HG03457 (cell line): ENCODE results near the gene KLF15.

ENCODE experiments used
- ATAC-seq: cut with Tn5 transposase; IDR thresholded peaks from one replicate; pipeline ENCODE4 v1.9.1; 2021; ENCODE audit warnings: moderate number of reproducible peaks; ENCODE audit not compliant: unreplicated experiment

KLF15 gene

DNA sequence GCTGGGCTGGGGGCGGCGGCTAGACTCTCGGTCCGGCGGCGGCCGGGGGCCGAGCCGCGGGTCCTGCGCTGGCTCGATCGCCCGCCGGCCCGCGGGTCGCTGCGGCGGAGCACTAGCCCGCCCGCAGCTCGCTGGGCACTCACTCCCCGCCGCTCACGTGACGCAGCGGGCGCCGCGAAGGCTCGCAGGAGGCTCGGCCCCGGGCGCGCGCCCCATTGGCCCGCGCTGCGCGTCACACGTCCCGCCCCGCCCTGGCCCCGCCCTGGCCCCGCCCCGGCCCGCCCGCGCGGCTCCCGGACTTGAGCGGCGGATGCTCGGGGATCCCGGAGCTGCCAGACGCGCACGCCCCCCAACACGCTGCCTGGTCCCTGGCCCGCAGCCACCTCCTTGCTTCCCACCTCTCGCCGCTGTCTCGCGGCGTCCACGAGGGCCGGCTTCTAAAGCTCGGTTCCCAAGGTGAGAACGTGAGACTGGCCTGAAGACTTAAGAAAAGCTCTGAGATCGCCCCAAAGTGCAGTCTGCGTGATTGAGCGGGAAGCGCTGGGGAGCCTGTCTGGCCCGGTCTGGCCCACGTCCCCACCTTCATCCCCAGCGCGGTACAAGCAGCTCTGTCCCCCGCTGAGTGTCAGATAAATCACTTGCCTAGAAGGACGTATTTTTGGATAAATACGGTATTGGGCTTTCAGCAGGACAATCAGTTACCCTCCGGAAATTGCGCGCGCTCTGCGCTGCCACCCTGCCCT lies at the start of gene KLF15:
KLF15 (minus strand) TSS at position 114 of the 743 bp plus-strand sequence. CDS start 4,486 bp downstream, outside the sequence.
- ATAC-seq, result peak; percentile 60

DNA sequence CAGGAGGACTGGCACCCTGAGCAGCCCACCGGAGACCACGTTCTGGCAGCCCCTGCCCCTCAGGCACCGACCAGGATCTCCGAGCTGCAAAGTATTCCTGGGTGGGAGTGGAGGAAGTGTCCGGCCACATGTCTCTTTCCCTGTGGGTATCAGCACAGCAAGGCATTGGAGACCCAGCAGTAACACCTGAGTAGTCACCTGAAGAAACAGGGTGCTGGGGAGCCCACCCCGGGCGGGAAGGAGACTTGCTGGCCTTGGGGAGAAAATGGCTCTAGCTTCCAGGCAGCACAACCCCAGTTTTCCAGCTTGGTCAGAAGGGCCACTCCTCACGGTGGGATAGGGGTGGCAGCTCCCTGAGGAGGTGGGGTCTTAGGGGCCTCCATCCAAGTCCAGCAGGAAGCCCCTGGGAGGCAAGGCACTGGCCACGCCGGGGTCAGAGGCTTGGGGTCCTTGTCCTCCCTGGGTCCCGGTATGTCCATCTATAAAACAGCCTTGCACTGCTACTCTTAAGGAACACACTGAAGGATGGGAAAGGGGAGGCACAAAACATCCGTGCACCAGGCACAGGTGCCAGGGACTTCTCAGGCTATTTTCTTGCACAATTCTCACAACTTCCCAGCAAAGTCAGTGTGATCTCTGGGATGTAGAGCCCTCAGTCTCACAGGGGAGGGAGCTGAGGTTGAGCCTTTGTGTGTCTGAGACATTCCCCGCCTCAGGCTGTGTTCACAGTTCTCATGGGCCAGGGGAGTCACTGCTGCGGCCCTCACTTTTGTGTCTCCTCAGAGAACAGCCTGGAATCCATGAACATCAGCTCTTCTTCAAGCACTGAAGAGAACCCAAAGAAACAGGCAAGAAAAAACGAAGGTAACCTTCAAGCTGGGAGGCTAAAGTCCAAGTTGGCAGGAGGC lies 49.4 kb upstream of the KLF15 start:
- no peak for ATAC-seq

DNA sequence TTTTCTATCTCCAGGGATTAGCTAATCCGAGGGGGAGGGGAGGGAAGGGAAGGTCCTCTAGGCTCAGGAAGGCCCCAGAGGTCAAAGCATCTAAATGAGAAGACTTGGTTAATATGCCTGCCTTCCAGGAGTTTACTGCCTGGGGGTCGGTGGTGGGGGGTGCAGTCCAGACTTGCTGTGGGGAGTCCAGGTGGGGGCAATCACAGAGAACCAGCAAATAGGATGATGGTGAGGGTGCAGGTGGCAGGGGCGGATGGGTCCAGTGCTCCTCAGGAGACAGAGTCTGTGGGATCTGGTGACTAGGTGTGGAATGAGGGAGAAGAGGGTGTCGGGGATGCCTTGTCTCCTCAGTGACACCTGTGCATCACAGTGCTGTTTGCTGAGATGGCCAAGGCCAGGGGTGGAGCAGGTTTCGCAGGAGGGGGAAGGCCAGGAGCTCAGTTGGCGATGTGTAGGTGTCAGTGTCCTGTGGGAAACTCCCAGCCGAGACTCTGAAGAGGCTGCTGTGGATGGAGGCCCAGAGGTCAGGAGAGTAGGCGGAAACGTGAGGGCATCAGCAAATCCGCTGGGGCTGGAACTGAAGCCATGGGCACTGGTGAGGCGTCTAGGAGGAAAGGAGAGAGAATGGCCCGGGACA lies 45.6 kb upstream of the KLF15 start:
- no peak for ATAC-seq

DNA sequence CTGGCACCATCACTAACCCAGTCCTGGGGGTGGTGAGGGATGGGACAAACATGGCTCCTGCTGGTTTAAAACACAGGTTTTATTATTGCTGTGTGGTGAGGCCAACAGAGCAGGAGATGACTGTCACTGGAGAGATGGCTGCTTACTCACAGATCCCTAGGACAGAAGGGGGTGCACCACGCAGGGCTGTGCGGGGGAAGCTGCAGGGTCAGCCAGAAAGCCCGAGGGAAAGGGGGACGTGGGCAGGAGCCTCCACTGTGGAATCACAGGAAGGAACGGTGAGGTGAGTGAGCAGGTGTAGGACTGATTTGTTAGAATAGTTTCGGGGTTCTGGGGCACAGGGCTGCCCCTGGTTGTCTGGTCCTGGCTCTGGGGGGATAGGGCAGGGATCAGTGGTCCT lies 45.0 kb upstream of the KLF15 start:
- no peak for ATAC-seq

- no peak for ATAC-seq
Observed at GRCh38 chr3:126401611-126402160, 44.5 kb upstream of the KLF15 start.

GRCh38 chr3:126399756-126400155 lies 42.5 kb upstream of the KLF15 start:
- ATAC-seq, result no peak

GRCh38 chr3:126399351-126399735 lies 42.1 kb upstream of the KLF15 start:
- peak; percentile 60 for ATAC-seq

GRCh38 chr3:126398423-126399350 lies 41.5 kb upstream of the KLF15 start:
- no peak for ATAC-seq

DNA sequence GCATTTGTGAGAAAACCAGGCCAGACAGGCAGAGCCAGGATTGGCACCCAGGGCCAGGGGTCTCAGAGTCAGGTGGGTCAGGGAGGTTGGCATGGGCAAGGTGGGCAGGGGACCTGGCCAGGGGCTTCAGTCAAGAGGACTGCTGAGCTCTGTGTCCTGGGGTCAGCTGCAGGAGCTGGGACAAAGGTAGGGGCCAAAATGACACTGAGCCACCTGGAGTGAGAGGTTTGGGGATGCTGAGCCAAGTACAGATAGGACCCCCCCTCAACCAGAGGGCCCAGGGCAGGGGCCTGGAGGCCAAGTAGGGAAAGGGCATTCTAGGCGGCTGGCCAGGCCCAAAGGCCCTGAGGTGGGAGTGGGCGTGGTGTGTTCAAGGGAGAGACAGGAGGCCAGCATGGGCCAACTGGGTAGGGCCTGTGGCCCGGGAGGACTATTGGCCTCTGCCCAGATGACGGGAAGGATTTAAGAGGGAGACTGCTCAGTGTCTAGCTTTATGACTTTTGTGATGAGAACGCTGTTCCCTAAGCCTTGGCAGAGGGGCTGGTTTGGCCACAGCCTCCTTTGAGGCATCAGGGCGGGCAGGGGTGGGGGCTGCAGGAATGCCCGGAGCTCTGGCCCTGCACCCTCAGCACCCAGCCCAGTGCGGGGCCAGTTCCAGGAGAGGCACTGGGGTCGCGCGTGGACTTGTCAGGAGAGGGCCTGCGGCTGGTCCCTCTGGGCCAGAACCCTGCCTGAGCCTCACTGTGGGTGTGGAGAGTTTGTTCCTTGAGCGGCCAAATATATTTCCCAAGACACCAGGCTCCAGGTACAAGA lies 40.6 kb upstream of the KLF15 start:
- ATAC-seq, result no peak

DNA sequence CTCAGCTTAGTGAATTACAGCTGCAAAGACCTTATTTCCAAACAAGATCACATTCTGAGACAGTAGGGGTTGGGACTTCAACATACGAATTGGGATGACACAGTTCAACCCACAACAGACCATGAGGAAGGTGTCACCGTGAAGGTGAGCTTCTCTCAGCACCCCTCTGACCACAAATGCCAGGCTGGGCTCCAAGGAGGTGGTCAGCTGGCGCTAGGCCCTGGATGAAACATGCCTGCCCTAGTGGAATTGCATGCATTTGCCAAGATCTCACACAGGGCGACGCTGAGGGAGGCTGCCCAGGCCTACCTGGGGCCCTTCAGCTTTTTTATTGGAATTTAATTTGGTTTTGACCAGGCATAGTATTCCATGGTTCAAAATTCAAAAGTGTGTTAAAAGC lies 39.3 kb upstream of the KLF15 start:
- ATAC-seq, result no peak

DNA sequence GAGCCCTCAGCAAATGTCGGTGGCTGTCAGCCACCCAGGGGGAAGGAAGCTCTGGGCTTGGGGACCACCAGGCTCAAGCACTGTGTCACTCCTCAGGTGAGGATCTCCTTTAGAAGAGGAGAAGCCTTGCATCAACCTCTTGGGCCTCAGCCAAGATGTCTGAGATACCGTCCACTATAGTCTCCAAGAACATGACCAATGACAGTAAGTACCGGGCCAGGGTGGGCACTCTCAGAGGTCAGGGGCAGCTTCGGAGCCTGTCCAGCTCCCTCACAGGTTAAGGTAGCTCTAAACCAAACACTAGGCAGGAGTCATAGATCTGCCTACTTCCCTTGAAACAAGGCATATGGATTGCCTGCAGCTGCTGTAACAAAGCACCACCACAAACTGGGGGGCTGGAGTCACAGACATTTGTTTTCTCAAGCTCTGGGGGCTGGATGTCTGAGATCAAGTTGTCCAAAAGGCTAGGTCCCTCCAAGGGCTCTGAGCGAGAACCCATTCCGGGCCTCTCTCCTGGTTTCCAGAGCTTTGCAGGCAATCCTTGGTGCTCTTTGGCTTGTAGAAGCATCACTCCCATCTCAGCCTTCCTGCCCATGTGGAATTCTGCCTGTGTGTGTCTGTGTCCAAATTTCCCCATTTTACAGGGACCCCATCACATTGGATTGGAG lies 38.8 kb upstream of the KLF15 start:
- ATAC-seq, result no peak

DNA sequence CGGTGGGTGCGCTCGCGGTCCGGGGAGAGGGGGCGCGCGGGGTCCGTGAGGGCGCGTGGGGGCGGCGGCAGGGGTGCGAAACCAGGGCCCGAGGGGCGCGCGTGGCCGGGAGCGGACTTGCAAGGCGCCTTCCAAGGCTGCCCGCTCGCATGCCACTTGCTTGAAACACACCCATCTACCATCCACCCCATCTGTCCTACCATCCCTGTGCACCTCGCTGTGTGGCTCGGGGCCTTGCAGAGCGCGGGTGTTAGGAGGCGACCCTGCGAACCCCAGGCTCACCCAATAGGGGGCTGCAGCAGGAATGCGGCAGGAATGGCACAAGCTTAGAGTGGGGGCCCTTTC lies 37.7 kb upstream of the KLF15 start:
- no peak for ATAC-seq

GRCh38 chr3:126394179-126394976 lies 37.2 kb upstream of the KLF15 start, which contains the start of gene CFAP100:
Gene CFAP100 (plus strand): TSS chr3:126394909. CDS start chr3:126396001, 1,092 bp downstream.
- ATAC-seq, result no peak

DNA sequence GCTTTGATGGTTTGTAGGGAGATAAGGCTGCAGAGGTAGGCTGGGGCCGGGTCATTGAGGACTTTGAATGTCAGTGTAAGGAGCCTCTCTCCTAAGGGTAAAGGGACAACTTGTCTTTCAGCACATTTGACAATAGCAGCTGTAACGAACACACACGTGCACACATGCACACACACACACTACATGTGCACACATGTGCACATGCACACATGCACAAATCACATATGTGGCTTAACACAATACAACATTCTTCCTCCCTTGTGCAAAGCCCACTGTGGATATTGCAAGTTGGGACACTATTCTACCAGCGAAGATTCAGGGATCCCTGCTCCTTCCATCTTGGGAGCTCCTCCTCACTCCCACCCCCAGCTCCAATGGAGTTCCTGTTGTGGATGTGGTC lies 36.4 kb upstream of the KLF15 start:
- no peak for ATAC-seq

GRCh38 chr3:126392246-126392645 lies 35.0 kb upstream of the KLF15 start:
- no peak for ATAC-seq

DNA sequence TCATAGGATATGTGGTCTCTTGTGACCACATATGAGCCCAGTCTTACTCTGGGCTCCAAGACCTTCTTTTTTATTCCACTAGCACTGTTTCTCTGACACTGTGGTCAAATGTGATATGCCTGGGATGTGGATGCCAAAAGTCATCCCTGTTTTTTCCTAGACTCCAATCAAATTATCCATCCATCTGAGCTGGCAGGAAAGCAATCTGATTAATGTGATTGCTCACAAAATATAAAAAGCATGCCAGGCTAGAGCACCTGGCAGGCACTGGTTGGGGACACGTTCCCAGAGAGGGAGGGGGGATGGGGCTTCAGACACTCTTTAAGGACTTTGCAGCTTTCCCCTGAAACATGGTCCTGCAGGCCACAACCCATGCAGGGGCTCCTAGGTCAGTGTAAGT lies 34.4 kb upstream of the KLF15 start:
- ATAC-seq, result no peak

GRCh38 chr3:126390751-126391150 lies 33.5 kb upstream of the KLF15 start:
- no peak for ATAC-seq

GRCh38 chr3:126390201-126390600 lies 33.0 kb upstream of the KLF15 start:
- ATAC-seq, result no peak
